Left forelimb (tissue), 1 donor: ENCODE results near the gene RIMS4.

Source experiments
- DNase-seq: peaks from one replicate; pipeline ENCODE4 v3.0.0-alpha.2; 2018; ENCODE audit warnings: low spot score

The RIMS4 gene

DNA sequence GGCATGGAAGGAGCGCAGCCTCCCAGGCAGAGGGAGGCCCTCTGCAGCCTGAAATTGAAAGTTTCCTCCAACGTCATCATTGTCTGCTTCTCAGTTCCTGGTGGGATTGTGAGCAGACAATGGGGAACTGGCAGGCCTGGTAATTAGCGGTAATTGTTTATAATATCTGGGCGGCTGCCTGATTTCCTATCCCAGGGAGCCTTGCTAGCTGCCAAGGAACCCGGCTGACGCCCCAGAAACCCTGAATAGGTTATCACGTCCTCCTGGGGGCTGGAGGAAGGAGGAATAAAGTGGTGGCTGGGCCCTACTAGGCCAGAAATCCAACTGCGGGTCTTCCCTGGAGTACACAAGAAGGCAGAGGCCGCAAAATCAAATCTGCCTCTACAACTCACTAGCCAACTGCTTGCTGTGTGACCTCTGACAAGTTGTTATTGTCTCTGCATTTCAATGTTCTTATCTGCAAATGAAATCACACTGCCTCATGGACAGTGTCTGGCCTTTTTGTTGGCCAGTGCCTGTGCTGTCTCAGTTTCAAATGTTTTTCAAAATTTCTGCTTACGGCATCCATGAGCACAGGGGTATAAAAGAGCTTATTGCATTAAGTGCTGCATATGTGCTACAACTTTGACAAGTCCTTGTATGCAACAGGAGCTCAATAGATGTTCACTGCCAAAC, 47.7 kb downstream of the RIMS4 start:
- no peak for DNase-seq

DNA sequence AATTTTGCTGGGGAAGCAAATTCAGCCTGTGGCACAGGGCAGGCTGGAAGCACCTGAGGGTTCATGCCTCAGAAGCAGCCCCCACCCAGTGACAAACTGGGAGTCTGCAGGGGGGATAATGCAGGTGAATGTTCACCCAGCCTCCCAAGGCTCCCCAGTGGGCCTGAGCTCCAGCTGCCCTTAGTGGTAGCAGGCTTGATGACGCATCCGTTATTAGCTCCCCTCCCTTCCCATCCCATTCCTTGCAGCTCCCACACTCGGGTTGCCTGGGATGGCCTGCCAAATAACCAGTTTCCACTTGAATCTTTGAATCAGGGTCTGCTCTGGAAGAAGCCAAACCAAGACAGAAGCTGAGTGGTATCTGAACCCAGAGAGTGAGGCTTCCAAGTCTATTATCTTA, 48.9 kb downstream of the RIMS4 start:
- no peak for DNase-seq

DNA sequence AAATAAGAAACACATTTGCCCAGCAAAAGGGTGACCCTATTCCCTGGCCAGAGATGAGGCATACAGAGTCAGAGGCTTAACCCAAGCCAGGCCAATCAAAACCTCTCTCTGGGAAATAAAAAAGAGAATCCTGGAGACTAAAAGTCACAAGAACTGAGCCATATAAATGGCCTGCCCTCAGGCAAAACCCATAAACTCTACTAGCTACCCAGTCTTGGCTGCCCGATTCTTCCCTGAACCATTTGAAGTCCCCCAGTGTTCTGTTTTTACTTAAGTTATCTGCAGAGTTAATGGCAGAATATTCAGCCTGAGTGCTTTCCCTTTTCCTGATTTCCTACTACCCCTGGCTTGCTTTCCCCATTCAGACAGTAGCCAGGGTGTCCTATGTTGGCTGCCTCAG, 50.8 kb downstream of the RIMS4 start:
- DNase-seq = no peak

DNA sequence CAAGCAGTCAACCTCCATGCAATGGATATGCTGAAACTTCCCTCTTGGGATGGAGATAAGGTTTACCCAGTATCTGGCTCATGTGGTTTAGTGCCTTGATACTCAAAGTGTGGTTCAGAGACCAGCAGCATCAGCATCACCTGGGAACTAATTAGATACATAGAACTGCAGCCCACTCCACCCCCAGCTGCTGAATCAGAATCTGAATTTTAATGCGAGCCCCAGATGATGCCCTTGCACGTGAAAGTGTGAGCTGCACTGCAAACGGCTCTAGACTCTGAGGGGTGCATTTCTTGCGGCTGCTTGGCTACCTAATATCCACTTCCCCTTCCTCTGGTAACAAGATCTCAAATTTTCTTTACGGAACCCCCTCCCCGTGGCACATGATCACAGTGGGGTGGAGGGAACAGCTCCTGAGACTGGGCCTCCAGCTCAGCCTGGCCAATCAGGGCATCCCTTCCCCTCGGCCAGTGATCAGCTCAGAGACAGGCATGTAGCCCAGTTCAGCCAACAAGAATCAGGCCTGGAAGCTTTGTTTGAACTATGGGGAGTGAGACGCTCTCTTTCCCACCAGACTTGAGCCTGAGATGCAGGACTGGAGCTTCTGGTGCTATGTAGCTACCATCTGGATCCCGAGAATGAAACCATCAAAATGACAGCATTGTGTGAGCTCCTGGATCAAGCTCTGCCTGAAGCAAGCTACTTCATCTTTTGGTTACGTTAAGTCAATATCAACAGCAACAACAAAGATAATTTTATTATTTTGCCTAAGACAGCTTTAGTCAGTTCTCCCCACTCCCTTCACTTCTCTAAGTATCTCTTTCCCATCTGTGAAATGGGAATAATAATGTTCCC, 51.9 kb downstream of the RIMS4 start:
- no peak for DNase-seq

GRCh38 chr20:44756956-44757355, 53.4 kb downstream of the RIMS4 start:
- no peak for DNase-seq

DNA sequence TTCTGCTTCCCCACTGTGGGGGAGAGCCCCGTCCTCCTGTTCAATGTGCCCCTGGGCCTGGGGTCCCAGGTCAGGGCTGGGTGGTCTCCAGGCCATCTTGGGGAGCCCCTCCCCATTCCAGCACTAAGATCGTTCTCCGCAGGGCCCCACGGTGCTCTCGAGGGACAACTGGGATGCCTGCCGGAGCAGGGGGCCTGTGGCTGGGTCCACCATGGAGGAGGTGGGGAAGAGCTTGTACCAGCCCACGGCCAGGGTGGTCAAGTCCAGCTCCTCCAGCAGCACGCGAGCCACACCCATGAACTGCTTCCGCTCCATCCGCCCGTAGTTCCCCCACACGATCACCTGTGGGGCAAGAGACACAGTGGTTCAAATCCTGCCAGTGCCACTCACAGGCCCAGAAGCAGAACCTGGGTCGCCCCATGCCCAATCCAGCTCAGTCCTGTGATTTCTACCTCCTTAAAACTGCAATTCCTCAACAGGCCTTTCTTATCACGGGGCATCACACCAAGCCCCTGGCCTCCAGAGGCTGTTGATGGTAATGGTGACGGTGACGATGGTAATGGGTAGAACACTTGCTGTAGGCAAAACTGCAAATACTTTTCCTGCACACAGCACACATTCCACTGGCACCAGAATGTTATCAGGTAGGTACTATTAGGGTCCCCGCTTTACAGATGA, 54.2 kb downstream of the RIMS4 start:
- no peak for DNase-seq

- DNase-seq = no peak
Observed at GRCh38 chr20:44754554-44754953, 55.8 kb downstream of the RIMS4 start.

DNA sequence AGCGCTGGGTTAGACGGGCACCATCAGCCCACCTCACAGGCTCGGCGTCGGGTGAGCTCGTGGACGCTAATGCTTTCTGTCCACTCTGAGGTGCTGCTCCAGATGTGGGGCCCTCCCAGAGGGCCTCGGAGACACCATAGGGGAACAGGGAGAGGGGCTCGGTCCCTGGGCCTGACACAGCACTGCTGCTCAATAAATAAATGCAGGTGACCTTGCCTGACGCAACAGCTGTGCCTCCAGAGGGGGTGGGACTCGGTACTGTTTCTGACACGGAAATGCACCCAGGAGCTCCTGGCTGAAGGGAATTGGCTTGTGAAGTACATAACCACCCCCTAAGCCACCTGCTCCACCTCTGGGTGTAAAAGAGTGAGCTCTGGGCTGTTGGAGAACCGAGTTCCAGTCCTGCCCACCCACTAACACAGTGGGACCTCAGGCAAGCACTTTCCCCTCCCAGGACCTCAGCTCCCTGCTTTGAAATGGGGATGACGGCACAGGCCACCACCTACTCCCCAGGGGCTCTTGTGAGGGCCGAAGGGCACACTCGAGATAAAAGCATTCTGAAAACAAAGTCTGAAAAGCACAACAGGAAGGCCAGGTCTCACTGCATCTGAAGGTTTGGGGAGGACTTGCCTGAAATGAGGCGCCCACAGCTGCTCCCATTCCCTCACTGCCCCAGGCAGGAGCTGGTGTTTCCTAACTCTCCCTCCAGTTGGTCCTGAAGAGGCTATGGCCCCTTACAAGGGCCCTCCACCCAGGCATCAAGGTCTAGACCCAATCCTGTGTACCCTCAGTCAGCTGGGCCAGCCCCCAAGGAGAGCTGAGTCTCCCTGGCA, 58.0 kb downstream of the RIMS4 start:
- no peak for DNase-seq

- DNase-seq = no peak
Observed at GRCh38 chr20:44750081-44750805, 60.1 kb downstream of the RIMS4 start.

DNA sequence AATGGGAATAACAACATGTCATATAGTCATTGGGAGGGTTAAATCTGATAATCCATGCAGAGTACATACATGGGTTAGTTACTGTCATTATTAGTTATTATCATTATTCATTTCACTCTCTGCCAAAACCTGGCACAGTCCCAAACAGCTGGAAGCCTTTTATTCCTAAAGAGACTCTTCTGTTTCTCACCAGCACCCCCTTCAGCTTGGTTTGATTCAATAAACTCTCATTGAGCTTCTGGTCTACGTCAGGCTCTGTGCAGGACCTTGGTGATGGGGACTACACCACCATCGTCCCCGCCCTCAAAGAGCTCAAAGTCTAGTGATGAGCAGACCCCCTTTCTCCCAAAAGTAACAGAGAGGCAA, 62.4 kb downstream of the RIMS4 start:
- DNase-seq = no peak

DNA sequence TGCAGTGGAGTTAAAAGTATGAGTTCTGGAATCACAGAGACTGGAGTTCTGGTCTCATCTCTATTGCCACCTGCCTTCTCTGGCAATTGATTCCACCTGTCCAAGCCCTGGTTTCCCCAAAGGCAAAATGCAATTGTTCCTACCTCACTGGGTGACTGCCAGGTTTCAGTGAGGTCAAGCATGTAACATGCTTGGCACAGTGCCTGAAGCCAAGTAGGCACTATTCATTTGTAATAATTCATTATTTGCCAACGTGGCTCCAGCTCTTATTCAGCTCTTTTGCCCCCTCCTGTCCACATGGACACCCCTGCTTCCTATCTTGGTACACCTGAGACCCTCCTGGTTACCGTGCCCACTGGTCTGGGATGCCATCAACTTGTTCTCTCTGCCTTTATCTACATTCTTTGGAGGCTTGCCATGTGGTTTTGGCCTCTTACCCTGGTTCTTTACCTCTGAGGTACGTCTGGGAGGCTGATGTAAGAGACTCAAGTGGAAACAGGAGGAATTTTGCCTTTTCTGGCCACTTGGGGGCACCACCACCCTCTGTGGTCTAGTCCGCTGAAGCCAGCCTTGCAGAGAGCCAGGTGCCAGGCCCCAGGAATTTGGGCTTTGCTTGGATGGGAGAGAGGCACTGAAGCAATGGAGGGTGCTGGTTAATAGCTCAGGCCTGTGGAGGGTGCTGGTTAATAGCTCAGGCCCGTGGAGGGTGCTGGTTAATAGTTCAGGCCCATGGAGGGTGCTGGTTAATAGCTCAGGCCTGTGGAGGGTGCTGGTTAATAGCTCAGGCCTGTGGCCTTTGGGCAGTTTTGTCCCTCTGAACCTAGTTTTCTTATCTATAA, 63.0 kb downstream of the RIMS4 start:
- no peak for DNase-seq

- no peak for DNase-seq
Observed at GRCh38 chr20:44746367-44747165, 63.8 kb downstream of the RIMS4 start.

- no peak for DNase-seq
Observed at GRCh38 chr20:44745598-44746366, 64.6 kb downstream of the RIMS4 start, which contains the start of gene KCNK15. Gene KCNK15, plus strand, starts transcription at chr20:44745865. Its CDS starts 46 bp downstream, at chr20:44745911.

DNA sequence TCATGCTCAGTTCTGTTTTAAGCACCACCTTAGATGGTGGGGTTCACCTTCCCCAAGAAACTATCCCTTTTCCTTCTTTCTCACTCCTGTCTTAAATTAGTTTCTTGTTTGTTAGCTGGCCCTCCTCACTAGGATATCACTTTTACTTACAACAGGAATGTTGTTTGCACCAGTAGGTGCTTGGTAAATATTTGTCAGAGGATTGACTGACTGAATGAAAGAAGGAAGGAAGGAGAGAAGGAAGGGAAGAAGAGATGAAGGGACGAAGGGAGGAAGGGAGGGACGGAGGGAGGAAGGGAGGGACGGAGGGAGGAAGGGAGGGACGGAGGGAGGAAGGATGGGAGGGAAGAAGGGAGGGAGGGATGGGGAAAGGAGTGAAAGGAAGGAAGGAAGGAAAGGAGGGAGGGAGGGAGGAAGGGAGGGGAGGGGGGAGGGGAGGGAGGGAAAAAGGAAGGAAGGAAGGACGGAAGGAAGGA, 65.2 kb downstream of the RIMS4 start:
- DNase-seq = no peak

DNA sequence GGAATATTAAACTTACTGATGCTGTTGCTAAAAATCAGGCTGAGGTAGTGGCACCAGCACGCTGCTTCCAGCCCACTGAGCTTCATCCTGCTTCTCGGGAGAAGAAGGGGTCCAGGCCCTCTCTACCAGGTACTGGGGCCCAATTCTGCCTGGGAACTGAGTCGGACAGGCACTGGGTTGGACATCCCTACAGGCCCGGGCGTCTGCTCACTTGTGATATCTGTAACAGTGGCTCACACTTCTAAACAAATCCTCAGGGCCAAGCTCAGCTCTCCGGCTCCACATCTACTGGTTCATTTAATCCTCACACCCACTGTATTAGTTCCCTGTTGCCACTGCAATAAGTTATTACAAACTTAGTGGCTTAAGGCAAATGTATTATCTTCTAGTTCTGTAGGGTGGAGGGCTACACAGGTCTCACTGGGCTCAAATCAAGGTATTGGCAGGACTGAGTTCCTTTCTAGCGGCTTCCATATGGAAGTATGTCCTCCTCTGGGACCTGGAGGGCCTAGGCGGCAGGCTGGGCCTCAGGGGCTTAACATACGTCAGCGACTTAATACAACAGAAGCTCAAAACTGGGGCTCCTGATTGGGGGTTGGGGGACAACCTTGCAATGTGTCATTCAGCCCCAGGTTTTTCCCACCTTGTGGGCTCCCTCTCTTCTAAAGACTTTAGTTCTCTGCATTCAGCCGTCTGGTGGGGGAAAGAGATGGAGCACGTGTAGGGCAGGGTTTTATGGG, 66.3 kb downstream of the RIMS4 start:
- no peak for DNase-seq

DNA sequence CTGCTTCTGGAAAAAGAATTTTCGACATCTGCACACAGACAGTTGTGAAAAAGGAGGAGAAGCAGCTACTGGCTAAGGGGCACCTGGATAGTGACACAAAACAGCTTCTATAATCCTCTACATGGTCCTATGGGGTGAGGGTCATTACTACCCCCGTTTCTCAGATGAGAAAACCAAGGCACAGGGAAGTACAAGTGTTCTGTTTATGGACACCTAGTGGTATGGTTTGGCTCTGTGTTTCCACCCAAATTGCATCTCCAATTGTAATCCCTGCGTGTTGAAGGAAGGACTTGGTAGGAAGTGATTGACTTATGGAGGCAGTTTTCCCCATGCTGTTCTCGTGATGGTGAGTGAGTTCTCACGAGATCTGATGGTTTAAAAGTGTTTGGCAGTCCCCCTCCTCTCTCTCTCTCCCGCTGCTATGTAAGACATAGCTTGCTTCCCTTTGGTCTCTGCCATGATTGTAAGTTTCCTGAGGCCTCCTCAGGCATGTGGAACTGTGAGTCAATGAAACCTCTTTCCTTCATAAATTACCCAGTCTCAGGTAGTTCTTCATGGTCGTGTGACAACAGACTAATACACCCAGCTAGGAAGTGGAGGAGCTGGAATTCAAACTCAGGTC, 67.2 kb downstream of the RIMS4 start:
- DNase-seq = no peak

GRCh38 chr20:44742304-44743079, 67.9 kb downstream of the RIMS4 start:
- no peak for DNase-seq
